Measurements from ENCODE around the gene ATXN1.

The ATXN1 gene

DNA sequence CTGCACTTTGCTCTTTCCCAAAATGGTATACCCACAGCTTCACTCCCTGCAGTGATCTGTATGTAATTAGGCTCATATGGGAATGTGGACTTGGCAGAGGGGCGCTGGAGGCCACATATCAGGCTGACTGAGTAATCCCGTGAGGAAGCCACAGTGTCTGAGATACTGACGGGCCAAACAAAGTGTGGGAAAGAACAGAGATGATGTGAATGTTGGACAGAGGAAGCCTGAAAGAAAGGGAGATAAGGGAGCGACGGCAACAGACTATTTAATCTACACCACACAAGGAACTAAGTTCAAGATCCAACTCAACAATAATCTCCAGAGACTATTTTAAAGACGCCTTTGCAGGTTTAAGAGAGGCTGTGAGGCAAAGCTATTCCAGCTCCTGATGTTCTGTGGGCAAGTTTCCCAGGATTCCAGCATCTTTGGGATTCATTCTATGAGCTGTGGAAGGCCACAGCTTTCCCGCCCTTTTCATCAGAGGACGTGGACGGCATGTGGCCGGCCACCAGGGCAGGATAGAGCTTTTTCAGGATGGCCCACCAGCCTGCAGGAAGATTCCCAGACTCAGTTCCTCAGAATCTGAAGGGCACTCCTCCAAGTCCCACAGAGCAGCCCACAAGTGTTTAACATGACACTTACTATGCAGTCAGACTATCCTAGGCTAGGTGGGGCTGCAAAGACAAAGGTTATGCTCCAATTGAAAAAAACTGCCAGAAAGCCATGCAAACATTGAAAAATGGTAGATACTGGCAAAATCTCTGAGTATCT is 237.5 kb downstream of the ATXN1 start:
- Mint-ChIP-seq H3K9me3 (no peaks in the 10 kb centered on the region), H3K27ac (no peak overlapping the region), H3K4me3 (no peak overlapping the region), H3K27me3 (no peaks in the 10 kb centered on the region), H3K36me3 (peaks cover 22% of the 10 kb centered on the region), H3K4me1 (peaks cover 12% of the 10 kb centered on the region)

DNA sequence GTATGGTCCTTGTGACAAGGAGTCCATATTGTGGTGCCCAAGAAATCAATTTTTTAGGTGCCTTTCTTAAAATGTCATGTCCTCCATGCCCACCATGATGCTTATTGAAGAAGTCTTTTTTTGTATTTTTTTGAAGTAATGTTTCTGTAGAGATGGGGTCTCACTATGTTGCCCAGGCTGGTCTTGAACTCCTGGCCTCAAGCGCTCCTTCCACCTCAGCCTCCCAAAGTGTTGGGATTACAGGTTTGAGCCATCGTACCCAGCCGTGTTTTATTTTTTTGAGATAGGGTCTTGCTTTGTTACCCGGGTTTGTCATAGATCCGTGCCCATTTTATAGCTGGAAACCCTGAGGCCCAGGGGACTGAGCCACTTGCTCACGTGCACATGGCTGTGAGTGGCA is 238.3 kb downstream of the ATXN1 start:
- Mint-ChIP-seq H3K36me3 (peaks cover 27% of the 10 kb centered on the region), H3K27ac (no peak overlapping the region), H3K4me3 (no peak overlapping the region), H3K27me3 (no peaks in the 10 kb centered on the region), H3K4me1 (peaks cover 21% of the 10 kb centered on the region), H3K9me3 (no peaks in the 10 kb centered on the region)

DNA sequence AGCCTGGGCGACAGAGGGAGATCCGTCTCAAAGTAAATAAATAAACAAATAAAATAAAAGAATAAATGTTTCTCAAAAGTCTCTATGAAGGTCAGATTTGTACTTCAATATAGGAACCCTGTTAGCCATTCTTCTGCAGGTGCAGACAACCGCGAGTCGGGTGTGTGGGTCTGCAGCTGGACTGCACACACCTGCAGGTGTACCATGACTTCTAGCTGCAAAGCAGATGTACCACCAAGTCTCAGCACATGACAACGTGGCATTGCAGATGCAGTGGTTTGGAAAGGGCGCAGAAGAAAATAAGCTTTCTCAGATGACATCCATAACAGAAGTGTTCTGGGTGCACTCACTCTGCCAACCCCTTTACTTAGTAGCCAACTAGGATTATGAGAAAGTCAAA is 239.7 kb downstream of the ATXN1 start:
- Mint-ChIP-seq H3K27ac (no peak overlapping the region), H3K4me1 (peaks cover 30% of the 10 kb centered on the region), H3K9me3 (no peaks in the 10 kb centered on the region), H3K36me3 (peaks cover 29% of the 10 kb centered on the region), H3K27me3 (no peaks in the 10 kb centered on the region), H3K4me3 (no peak overlapping the region)

DNA sequence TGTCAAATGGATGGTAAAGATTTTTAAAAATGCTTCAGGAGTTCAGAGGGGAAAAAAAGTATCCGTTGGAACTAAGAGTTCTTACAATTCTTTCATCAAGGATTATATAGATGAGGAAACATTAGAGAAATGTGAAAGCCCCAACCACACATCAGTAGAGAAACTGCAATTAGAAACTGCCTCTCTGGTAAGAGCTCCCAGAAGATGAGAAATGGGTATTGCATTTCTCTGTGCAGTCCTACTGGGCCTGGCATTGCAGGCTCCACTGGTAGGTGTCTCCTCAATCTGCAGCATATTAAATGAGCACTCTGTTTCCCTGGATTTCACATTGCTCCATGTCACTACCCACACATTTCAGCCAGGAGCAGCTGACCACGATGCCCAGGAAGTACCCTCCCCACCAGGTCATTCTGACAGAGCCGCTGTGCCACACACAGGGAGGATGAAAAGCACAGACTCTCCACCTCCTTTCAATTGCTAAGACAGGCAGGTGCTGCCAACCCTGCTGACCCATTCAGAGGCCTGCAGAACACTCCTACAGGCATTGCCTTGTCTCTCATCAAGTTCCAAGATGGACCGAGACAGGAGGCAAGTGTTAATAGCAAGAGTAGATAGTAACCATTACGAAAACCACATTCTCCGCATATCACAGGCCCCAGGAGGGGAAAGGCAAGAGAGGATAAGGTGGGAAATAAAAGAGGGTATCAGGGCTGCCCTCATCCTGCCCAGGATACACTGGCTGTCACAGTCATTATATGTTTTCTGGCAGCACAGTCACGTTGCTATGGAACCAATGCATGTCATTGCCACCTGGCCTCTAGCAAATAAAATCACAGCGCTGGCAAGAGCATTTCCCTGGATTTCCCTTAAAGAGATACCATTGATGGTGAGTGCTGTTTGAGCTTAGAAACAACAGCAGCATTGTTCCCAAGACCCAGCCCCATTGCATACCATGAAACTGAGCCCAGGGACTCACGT is 241.7 kb downstream of the ATXN1 start:
- Mint-ChIP-seq H3K4me1 (peaks cover 35% of the 10 kb centered on the region), H3K9me3 (no peaks in the 10 kb centered on the region), H3K36me3 (peaks cover 25% of the 10 kb centered on the region), H3K27me3 (no peaks in the 10 kb centered on the region), H3K4me3 (no peak overlapping the region), H3K27ac (no peak overlapping the region)

DNA sequence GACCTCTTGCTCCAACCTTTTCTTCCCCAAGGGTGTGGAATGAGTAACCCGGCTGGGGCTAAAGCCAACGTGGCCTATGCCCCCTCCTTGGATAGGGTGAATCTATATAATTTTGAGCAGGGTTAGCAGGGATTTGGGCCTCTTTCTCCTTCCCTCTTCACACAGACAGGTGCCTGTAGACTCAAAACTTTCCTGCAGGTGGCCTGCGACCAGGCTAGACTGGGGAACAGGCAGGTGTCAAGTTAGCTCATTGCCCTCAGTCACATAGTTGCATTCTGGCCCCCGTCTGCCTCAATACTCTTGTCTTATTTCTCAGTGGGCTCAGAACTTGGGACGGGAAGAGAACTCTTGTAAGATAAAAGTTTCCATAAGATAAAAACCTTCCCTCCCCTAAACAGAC is 243.0 kb downstream of the ATXN1 start:
- no peaks in the 10 kb centered on the region for H3K27me3 Mint-ChIP-seq
- no peak overlapping the region for H3K27ac Mint-ChIP-seq
- H3K4me3 Mint-ChIP-seq, result no peak overlapping the region
- peaks cover 23% of the 10 kb centered on the region for H3K36me3 Mint-ChIP-seq
- no peaks in the 10 kb centered on the region for H3K9me3 Mint-ChIP-seq
- peaks cover 43% of the 10 kb centered on the region for H3K4me1 Mint-ChIP-seq

DNA sequence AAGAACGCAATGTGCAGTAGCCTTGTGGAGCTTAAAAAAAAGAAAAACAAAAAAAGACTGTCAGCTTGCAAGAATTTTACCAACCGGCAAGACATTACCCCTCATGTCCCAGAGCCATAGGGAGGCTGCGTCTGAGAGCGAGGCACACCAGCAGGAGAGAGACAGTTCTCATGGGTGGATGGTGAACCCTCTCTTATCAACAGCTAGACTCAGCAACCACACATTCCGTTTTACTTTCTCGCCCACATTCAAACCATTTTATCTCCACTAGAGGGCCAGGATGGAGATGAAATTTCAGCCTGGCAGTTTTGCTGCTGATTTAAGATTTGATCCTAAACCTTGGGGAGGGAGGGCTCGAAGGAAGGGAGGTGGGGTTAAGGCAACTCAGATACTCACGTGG is 247.0 kb downstream of the ATXN1 start:
- no peak overlapping the region for H3K4me3 Mint-ChIP-seq
- H3K27ac Mint-ChIP-seq, result peak overlapping the region; percentile 43
- H3K36me3 Mint-ChIP-seq, result peaks cover 16% of the 10 kb centered on the region
- no peaks in the 10 kb centered on the region for H3K27me3 Mint-ChIP-seq
- H3K9me3 Mint-ChIP-seq, result no peaks in the 10 kb centered on the region
- H3K4me1 Mint-ChIP-seq, result peaks cover 74% of the 10 kb centered on the region

DNA sequence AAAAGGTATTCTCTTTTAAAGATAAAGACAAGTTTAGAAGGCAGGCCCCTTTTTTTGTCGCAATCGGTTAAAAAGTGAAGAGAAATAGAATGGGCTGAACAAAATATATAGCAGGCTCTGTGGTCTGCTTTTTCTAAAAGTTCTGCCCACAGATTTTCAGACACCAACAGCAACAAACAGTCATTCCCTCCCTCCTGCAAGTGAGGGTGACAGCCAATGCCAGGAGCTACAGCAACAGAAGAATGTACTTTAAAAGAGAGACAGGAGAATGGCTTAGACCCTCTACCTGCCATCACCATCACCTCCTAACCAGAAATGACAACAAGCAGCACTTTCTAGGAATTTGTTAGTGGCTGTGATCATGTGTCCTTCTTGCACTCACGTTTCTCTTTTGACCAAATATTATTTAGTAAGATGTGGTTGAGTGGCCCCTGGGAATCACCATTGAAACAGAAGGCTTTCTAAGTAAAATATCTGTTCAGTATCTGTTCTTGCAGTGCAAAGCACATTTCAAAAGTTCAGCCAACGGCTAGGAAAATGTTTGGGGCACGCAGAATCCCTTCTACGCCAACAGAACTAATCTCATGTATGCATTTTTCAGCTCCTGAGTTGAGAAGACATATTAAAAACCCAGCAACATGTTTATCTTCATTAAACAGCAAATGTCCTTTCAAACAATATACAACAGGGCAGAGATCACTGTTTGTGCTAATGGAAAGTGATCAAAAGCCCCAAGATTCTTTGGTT is 248.5 kb downstream of the ATXN1 start:
- Mint-ChIP-seq H3K4me1 (peaks cover 60% of the 10 kb centered on the region), H3K9me3 (no peaks in the 10 kb centered on the region), H3K36me3 (peaks cover 6% of the 10 kb centered on the region), H3K27ac (no peak overlapping the region), H3K4me3 (no peak overlapping the region), H3K27me3 (no peaks in the 10 kb centered on the region)

DNA sequence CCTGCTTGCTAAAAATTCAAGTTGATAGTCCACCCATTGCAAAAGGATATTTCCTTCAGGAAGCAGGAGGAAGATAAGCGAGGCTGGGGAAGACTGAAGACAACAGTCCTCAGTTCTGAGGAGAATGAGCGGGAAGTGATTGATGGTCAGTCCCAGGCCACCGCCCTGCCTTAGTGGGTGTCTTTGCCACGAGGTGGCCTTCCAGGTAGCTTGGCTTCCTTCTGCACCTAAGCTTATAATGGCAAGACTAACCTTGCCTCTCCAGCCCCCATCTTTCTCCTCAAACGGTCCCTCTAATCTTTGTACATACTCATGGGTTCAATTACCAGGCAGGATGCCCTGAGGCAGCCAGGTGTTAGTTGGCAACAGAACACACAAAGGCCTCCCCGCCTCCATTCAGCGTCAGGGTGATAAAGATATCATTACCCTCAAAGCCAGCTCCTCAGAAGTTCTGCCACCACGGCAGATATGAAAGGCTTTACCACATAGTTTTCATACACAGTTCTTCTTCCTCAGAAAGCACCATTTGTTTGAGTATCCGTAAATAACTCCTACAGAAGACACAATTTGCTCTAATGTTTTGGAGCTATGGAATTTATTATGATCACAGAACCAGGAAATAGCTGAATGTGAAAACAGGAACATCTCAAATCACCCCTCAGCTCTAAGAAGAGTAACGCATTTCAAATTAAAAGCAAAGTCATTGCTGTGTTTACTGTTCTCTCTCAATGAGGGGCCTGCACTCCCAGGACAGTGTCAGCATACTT is 249.4 kb downstream of the ATXN1 start:
- Mint-ChIP-seq H3K4me3 (no peak overlapping the region), H3K9me3 (no peaks in the 10 kb centered on the region), H3K36me3 (peaks cover 6% of the 10 kb centered on the region)

DNA sequence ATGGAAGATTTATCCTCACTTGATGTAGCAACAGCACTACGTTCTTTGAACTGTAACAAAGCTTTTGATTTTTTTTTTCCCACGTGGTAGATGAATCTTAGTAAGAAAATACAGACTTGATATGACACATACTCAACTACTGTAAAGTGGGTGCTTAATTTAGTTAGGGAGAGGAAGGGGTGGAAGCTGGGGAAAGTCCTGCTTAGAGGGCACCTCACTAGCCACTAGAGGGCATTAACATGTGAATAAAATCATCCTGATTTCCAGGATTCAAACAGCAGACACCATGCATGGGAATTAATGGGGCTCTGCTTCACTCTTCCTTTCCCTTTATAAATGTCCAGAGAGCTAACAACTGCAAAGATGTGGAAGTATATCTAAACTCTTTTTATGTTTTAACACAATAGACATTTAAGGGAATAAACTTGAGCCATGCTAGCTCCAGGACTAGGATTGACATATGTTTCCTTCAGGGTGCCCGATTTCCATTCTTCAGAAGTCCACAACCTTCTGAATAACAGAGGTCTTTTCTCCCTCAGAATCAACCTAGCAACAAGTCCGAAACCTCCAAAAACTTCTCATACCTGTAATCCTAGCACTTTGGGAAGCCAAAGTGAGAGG is 250.1 kb downstream of the ATXN1 start:
- Mint-ChIP-seq H3K36me3 (peaks cover 9% of the 10 kb centered on the region), H3K27me3 (no peaks in the 10 kb centered on the region), H3K4me3 (peak overlapping the region; percentile 8), H3K9me3 (no peaks in the 10 kb centered on the region), H3K4me1 (peaks cover 56% of the 10 kb centered on the region), H3K27ac (peak overlapping the region; percentile 26)

More for the DNA sequence above, 249.4 kb downstream of the ATXN1 start:
- Mint-ChIP-seq H3K4me1 (peaks cover 55% of the 10 kb centered on the region), H3K27me3 (no peaks in the 10 kb centered on the region), H3K27ac (peak overlapping the region; percentile 84)

DNA sequence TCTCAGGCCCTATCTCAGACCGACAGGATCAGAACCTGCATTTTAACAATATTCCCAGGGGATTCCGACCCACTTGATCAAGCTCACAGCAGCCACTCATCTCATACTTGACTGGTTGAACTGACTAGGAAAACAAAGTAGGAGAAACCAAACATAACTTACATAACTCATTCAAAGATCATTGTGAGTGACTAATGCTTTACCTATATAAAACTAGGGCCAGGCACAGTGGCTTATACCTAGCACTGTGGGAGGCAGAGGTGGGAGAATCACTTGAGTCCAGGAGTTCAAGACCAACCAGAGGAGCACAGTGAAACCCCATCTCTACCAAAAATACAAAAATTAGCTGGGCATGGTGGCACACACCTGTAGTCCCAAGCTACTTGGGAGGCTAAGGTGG is 251.0 kb downstream of the ATXN1 start:
- Mint-ChIP-seq H3K4me1 (peaks cover 60% of the 10 kb centered on the region), H3K27ac (no peak overlapping the region)

DNA sequence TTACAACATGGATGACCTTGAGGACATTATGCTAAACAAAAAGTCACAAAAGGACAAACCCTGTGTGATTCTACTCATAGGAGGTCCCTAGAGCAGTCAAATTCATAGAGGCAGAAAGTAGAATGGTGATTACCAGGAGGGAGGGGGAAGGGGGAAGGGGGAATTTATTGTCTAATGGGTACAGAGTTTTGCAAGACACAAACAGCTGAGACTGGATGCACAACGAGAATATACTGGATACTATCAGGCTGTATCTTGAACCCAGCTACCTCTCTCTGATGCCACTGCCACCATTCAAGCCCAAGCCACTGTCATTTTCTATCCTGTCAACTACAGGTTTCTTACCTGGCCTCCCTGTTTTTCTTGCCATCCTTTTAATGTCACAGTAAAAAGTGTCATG is 252.3 kb downstream of the ATXN1 start:
- H3K36me3 Mint-ChIP-seq, result peaks cover 9% of the 10 kb centered on the region

More for the DNA sequence above, 251.0 kb downstream of the ATXN1 start:
- Mint-ChIP-seq H3K36me3 (peaks cover 9% of the 10 kb centered on the region), H3K4me3 (no peak overlapping the region), H3K27me3 (no peaks in the 10 kb centered on the region), H3K9me3 (no peaks in the 10 kb centered on the region)

DNA sequence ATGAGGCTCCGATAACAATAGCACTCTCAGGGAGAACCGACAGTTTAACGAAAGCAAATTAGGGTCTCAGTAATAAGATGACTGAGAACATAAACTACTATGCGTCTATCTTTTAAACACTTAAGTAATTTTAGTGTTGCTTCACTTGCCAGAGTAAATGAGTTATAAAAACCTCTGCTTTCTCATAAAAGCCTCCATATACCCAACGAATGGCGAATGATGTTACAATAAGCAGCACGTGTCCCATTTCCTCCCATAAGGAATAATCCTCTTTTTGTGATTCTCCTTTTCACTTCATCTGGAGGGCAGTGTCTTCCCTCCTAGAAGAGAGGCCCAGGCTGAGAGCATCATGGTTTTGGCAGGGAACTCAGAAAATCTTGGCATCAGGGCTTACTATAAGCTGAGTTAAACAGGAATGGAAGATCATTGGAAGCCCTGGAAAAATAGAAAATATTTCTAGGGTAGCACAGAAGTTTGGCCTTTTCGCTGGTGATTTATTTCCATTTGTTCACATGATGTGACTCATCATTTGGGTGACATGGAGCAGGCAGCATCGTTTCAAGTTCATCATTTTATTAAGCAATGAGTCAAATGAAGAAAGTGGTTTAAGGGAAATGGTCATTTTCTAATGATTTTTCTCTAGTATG is 255.4 kb downstream of the ATXN1 start:
- no peaks in the 10 kb centered on the region for H3K27me3 Mint-ChIP-seq
- H3K4me3 Mint-ChIP-seq, result no peak overlapping the region
- no peak overlapping the region for H3K27ac Mint-ChIP-seq
- peaks cover 33% of the 10 kb centered on the region for H3K4me1 Mint-ChIP-seq
- peaks cover 7% of the 10 kb centered on the region for H3K36me3 Mint-ChIP-seq
- no peaks in the 10 kb centered on the region for H3K9me3 Mint-ChIP-seq

More for the DNA sequence above, 252.3 kb downstream of the ATXN1 start:
- H3K9me3 Mint-ChIP-seq, result no peaks in the 10 kb centered on the region
- no peaks in the 10 kb centered on the region for H3K27me3 Mint-ChIP-seq
- H3K4me1 Mint-ChIP-seq, result peaks cover 62% of the 10 kb centered on the region
- H3K27ac Mint-ChIP-seq, result no peak overlapping the region
- H3K4me3 Mint-ChIP-seq, result no peak overlapping the region

DNA sequence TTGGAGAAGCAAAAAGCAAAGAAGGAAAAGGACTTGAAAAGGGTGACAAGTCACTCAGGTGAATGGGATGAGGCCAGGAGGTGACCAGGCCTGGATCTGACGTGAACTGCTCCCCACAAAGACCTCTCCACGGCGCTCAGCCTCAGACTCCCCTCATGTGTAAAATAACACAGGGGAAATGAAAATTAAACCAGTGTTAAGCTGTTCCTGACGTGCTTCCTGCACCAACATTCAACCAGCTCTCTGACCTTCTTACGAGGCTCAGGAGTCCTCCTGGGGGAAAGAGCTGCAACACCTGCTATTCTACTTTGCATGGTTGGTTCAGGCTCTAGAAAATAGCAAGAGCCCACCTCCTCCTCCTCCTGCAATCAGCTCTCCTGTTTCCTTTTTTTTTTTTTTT is 256.7 kb downstream of the ATXN1 start:
- Mint-ChIP-seq H3K36me3 (peaks cover 7% of the 10 kb centered on the region), H3K4me1 (peaks cover 26% of the 10 kb centered on the region), H3K4me3 (no peak overlapping the region), H3K9me3 (no peaks in the 10 kb centered on the region), H3K27me3 (no peaks in the 10 kb centered on the region), H3K27ac (no peak overlapping the region)

DNA sequence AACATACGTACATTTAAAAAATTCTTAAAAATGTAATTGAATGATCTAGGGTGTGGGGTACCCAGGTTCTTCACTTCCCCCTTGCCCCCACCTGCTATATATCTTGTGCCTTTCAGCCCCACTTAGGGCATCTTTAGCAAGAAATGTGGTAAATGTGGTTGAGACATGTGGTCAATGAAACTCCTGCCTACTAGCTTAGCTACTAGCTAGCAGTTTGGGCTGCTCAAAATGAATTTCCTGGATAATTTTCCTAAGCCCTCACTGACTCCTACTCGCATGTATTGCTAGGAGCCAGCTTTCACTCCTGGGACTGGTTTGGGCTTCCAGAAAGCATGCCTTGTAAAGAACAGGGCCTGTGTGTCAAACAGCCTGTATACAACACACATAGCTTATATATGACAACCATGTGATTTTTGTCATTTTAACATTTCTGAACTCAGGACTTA is 257.3 kb downstream of the ATXN1 start:
- Mint-ChIP-seq H3K4me3 (no peak overlapping the region), H3K27me3 (no peaks in the 10 kb centered on the region)

More for the DNA sequence above, 257.3 kb downstream of the ATXN1 start:
- Mint-ChIP-seq H3K4me1 (peaks cover 26% of the 10 kb centered on the region), H3K36me3 (peaks cover 10% of the 10 kb centered on the region), H3K27ac (no peak overlapping the region), H3K9me3 (no peaks in the 10 kb centered on the region)

Measured in activated naive CD4-positive, alpha-beta T cell treated with anti-CD3 and anti-CD28 coated beads, Interleukin-2, amount 50 U/mL, for 24 hours (primary cell).